Sigmoid colon (tissue), 3 donors: ENCODE data around the gene CAPRIN1.

Experiments used
- CTCF ChIP-seq, 4 experiments: fragments of 450-650 bp in 3 of 4; fragments of 200-600 bp in 1 of 4; IDR thresholded peaks; one replicate each; pipeline ENCODE4 v1.5.1; 2016 to 2019; ENCODE audit warnings: antibody characterized with exemption in 4 of 4, mild to moderate bottlenecking in 3 of 4, moderate library complexity in 2 of 4
- POLR2A ChIP-seq, 2 donors: fragments of 450-650 bp; IDR thresholded peaks; one replicate each; pipeline ENCODE4 v1.6.1; 2016; ENCODE audit warnings: antibody characterized with exemption in 2 of 2, mild to moderate bottlenecking in 2 of 2, moderate library complexity in 2 of 2

- TF ChIP-seq CTCF (IDR thresholded peaks at IDR 0.05): no peak
- no peak for TF ChIP-seq POLR2A (IDR thresholded peaks at IDR 0.05)
Measured at GRCh38 chr11:34065505-34066203, 14.1 kb downstream of the CAPRIN1 start.
